NOMO-1 (cell line): ENCODE data around the gene FRAS1.
"Not testable (repeated sequence)": the region's sequence is repeated elsewhere in the genome, so short reads cannot be mapped to it uniquely, and the experiment has no call there.

Experiments used
- DNase-seq, 2 experiments: peaks; one replicate each; lab custom pipeline; 2025; ENCODE audit not compliant: unreplicated experiment in 2 of 2; lab: John Stamatoyannopoulos, UW

FRAS1 gene

GRCh38 chr4:78162342-78162741, 105.2 kb downstream of the FRAS1 start:
- DNase-seq: no peak

DNA sequence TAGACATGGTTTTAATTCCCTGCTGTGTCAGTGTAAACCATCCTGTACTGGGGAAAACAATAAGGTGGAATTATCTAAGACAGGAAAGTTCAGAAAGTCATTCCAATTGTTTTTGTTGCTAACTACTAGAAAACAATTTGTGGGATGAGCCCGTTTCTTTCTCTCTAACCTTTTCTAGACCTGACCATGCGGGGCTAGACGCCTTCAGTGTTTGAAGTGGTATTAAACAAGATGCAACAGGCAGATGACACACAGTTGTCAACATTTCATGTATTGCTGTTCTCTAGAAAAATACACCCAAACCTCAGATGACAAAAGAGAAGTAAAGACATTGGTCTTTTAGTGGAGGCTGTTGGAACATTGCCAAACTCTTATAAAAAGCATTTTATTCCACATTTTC, 105.7 kb downstream of the FRAS1 start:
- no peak for DNase-seq

GRCh38 chr4:78165758-78166157, 108.6 kb downstream of the FRAS1 start:
- DNase-seq: no peak

- no peak for DNase-seq
Measured at GRCh38 chr4:78166622-78167021, 109.5 kb downstream of the FRAS1 start.

DNA sequence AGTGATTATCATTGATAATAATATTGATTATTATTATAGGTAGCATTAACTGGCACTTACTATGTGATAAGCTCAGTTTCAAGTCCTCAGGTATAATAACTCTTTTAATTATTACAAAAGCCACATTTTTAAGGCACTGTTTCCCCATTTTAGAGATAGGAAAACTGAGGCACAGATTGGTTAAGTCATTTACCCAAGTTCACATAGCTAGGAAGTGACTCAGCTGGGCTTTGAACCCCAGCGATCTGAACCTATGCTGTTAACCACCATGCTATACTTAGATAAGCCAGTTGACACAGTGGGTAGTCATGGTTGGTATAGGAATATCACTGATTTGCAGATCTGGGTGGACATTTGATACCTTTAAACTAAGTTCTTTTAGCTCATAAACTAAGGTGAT, 110.4 kb downstream of the FRAS1 start:
- no peak for DNase-seq

DNA sequence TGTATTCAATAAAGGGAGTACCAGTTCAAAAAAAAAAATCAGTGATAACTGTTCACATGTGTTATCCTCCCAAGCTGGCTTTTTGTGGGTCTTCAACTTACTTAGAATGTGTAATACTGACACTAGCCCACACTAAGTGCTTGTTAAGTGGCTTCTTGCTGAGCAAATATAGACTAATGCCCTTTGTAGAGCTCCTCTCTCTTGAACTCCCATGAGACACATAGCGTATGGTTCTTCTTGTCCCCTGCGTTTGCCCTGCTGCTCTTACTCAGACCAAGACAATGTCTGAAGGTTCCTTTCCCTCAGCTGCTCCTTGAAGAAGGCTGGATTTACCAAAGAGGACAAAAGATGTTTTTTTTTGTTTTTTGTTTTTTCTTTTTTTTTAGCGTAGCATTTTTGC, 110.9 kb downstream of the FRAS1 start:
- DNase-seq: no peak

- no peak for DNase-seq
Measured at GRCh38 chr4:78169728-78170127, 112.6 kb downstream of the FRAS1 start.

GRCh38 chr4:78171482-78171881, 114.4 kb downstream of the FRAS1 start:
- no peak for DNase-seq

GRCh38 chr4:78174891-78175290, 117.8 kb downstream of the FRAS1 start:
- no peak for DNase-seq

DNA sequence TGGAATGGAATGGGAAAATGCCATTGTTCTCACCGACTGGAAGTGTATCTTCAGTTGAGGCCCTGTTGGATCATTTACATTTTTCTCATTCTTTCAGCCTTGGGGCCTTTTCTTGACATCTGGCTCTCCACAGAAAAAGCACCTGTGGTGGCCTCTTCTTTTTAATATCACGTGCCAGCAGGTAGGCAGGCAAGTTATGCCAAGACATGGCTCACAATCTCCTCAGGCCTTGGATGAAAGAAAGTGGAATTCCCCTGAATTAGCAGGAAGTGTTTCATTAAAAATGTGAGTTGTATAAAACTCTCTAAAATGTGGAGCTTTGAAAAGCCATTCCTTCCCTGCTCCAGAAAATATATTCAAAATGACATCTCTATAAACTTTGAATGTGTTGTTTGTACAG, 122.1 kb downstream of the FRAS1 start:
- DNase-seq: no peak

DNA sequence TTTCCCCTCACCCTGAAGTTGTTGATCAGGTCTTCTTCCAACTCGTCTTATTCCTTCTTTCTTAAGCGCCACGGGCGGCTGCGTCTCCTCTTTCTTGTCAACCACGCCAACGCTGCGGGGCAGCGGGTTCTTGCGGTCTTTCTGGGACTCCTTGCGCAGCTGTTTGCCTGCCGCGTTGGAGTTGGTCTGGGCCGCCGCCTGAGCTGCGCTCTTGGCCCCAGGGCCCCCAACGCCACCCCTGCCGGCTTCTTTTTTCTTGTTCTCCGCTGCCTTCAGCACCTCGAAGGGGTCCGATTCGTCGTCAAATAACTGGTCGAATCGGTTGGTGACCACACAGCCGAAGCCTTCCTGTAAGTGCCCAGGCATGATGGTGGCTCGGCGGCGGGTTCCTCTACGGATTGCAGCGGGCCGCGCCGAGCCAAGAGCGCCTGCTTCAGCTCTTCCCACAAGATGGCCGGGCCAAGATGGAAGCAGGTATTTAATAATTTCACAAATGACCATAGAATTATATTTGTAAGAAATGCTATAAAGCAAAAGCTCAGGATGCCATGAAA, 124.6 kb downstream of the FRAS1 start:
- not testable (repeated sequence) for DNase-seq

- DNase-seq: no peak
Measured at GRCh38 chr4:78184584-78184983, 127.5 kb downstream of the FRAS1 start.

DNA sequence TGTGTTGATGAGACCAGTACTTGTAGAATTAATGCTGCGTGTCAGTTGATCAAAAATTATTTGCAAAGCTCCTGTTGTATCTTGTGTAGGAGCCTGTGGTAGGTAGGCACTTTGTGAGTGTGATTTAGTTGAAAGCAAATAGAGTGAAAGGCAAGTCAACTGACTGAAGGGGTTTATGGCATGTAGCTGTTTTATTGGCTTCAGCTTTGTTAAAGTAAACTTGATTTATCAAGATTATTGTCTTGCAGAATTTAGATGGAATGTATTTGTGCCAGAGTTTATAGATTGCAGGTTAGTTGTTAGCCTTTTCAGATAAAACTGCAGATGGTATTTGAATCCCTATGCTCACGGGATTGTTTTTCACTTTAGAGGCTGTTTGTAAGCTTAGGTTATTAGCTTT, 128.0 kb downstream of the FRAS1 start:
- DNase-seq: no peak

- no peak for DNase-seq
Measured at GRCh38 chr4:78186597-78187543, 129.7 kb downstream of the FRAS1 start.

DNA sequence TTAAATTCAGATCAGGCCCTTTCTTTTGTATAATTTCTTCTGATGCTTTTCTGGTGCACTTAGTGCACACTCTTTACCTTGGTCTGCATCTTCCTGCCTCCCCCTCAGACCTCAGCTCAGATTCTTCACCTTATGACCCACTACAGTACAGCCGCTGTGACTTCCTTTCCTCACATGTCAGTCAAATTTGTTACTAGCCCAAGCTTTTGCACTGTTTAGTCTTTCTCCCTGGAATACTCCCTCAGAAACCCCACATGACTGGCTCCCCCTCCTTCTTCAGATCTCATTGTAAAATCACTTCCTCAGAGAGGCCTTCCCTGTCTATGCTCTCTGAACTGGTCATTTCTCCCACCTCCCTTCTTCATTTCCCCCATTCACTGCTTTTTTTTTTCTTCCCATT, 132.9 kb downstream of the FRAS1 start:
- DNase-seq: no peak

GRCh38 chr4:78190595-78190994, 133.5 kb downstream of the FRAS1 start:
- DNase-seq: no peak

DNA sequence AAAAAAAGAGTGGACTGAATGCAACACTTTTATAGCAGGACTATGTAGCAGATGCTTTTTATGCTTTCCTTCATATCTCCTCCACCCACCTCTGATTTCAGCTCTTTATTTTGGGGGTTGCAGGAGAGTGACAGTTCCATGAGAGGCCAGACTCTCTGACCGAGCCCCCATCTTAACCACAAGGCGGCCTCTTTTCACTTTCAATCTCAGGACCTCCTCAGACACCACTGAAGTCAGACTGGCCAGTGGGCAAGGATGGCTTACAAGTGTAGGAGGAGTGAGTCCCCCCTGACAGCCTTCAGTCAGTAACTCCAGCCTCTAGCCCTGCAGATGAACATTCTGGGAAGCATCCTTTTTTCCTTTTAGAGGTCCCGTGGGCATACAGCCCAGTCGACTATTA, 140.8 kb downstream of the FRAS1 start:
- no peak for DNase-seq

DNA sequence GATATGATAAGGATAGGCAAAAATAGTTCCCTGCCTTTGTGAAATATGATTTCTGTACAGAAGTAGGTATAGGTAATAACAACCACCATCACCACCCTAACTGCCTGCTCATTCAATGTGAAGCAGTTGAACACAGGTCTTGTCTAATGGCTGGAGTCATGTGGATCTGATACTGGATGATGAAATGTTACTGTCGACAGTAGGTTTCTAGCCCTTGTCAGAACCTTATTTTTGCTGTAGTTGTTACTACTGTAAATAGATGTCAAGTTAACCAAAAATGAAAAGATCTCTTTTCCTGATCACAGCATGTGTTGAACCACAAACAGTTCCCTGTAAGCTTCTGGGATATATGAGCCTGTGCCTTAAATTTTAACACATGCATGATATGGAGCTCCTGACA, 142.9 kb downstream of the FRAS1 start:
- DNase-seq: no peak

- no peak for DNase-seq
Measured at GRCh38 chr4:78200949-78201348, 143.8 kb downstream of the FRAS1 start.

- DNase-seq: no peak
Measured at GRCh38 chr4:78204176-78204575, 147.1 kb downstream of the FRAS1 start.

- DNase-seq: no peak
Measured at GRCh38 chr4:78205591-78205990, 148.5 kb downstream of the FRAS1 start.

GRCh38 chr4:78207541-78207940, 150.4 kb downstream of the FRAS1 start:
- no peak for DNase-seq
